Loucy (cell line): ENCODE measurements around the gene TMEM39A.

Source experiments
- EZH2phosphoT487 ChIP-seq: fragments of 200-600 bp; IDR thresholded peaks from 2 replicates; pipeline ENCODE4 v1.6.1; 2018; ENCODE audit warnings: antibody characterized with exemption, mild to moderate bottlenecking, moderate library complexity, borderline replicate concordance
- TF ChIP-seq, protein P1 (sequence below): fragments of 200-600 bp; sonication (generic); conservative IDR thresholded peaks from 2 replicates; pipeline ENCODE4 v1.5.1; 2014; ENCODE audit warnings: mild to moderate bottlenecking, antibody characterized with exemption, low read length

DNA sequence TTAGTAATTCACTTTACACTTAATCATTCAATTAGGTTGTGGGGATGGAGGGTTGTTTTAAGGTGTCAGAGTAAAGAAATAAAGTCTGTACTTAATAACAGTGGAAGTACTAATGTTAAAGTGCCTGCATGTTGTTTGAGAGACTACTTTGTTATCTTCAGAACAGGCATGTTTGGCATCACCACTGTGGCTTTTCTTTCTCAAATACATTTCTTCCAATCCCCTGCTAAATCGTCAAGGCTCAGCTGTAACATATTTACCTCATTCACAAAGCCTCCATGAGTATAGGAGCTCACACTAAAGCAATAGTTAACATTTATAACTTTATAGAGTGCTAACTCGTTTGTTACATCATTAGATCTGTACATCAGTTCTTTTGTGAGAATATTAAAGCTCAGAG is 37.5 kb upstream of the TMEM39A start:
- TF ChIP-seq, protein P1, sequence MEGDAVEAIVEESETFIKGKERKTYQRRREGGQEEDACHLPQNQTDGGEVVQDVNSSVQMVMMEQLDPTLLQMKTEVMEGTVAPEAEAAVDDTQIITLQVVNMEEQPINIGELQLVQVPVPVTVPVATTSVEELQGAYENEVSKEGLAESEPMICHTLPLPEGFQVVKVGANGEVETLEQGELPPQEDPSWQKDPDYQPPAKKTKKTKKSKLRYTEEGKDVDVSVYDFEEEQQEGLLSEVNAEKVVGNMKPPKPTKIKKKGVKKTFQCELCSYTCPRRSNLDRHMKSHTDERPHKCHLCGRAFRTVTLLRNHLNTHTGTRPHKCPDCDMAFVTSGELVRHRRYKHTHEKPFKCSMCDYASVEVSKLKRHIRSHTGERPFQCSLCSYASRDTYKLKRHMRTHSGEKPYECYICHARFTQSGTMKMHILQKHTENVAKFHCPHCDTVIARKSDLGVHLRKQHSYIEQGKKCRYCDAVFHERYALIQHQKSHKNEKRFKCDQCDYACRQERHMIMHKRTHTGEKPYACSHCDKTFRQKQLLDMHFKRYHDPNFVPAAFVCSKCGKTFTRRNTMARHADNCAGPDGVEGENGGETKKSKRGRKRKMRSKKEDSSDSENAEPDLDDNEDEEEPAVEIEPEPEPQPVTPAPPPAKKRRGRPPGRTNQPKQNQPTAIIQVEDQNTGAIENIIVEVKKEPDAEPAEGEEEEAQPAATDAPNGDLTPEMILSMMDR, result no peak
- no peak for TF ChIP-seq EZH2phosphoT487
